GM10266 (cell line): Measurements from ENCODE around the gene SRP19.
A peak's percentile ranks its signal among the peaks of the same experiment; 100 is the strongest.

Experiments
- DNase-seq: peaks from one replicate; pipeline ENCODE4 v3.0.0; 2012; ENCODE audit errors: extremely low spot score
- TF ChIP-seq, protein P1 (sequence below): IDR thresholded peaks from 2 replicates; pipeline ENCODE4 v1.5.1; 2012; ENCODE audit warnings: mild to moderate bottlenecking, low read depth; ENCODE audit not compliant: control insufficient read depth, insufficient read depth; ENCODE audit errors: missing control alignments

SRP19 gene

DNA sequence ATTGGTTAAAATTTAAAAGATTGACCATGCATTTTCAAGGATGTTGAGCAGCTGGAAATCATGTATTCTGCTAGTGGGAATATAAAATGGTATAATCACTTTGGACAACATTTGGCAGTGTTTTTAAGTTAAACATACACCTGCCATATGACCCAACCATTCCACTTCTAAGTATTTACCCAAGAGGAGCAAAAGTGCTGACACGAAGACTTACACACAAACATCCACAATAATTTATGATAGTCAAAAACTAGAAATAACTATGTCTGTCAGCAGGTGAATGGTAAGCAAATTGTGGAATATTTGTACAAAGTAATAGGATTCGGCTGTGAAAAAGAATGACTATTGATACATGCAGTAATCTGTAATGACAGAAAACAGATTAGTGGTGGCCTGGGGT is 30.7 kb upstream of the SRP19 start:
- TF ChIP-seq, protein P1, sequence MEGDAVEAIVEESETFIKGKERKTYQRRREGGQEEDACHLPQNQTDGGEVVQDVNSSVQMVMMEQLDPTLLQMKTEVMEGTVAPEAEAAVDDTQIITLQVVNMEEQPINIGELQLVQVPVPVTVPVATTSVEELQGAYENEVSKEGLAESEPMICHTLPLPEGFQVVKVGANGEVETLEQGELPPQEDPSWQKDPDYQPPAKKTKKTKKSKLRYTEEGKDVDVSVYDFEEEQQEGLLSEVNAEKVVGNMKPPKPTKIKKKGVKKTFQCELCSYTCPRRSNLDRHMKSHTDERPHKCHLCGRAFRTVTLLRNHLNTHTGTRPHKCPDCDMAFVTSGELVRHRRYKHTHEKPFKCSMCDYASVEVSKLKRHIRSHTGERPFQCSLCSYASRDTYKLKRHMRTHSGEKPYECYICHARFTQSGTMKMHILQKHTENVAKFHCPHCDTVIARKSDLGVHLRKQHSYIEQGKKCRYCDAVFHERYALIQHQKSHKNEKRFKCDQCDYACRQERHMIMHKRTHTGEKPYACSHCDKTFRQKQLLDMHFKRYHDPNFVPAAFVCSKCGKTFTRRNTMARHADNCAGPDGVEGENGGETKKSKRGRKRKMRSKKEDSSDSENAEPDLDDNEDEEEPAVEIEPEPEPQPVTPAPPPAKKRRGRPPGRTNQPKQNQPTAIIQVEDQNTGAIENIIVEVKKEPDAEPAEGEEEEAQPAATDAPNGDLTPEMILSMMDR: no peak
- DNase-seq: no peak

DNA sequence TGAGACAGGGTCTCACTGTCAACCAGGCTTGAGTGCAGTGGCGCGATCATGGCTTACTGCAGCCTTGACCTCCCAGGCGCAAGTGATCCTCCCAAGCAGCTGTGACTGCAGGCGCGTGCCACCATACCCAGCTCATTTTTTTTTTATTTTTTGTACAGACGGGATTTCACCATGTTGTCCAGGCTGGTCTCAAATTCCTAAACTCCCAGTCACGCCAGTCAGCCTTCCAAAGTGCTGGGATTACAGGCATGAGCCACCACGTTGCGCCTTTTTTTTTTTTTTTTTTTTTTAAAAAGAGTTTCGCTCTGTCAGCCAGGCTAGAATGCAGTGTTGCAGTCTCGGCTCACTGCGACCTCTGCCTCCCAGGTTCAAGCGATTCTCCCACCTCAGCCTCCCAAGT is 27.1 kb upstream of the SRP19 start:
- no peak for DNase-seq
- TF ChIP-seq, protein P1: no peak

DNA sequence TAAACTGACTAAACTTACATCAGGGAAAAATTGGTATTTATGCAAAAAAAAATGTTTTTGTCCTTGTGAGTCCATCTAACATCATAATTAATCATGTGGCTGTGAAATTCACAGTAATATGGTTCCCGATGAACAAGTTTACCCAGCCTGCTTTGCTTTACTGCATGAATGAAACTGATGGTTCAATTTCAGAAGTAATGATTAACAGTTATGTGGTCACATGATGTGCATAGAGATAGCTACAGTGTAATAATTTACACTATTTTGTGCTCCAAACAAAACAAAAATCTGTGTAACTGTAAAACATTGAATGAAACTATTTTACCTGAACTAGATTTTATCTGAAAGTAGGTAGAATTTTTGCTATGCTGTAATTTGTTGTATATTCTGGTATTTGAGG is 16.6 kb upstream of the SRP19 start:
- no peak for DNase-seq
- TF ChIP-seq, protein P1: no peak

DNA sequence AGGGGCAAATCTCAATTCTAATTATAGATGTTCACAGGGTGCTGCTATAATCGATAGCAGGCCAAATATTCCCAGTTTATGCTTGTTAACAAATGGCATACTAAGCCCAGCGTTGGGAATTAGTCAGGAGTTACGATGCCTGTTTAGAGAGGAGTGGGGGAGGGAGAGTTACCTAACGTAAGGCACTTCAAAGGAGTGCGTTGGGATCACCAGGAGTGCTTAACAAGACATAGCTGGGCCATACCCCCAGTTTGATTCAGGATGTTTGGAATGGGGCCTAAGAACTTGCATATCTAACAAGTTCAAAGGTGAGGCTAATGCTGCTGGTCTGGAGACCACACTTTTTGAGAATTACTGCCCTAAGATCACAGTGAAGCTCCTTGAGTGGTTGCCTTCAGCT is 14.5 kb upstream of the SRP19 start:
- no peak for DNase-seq
- TF ChIP-seq, protein P1: no peak

DNA sequence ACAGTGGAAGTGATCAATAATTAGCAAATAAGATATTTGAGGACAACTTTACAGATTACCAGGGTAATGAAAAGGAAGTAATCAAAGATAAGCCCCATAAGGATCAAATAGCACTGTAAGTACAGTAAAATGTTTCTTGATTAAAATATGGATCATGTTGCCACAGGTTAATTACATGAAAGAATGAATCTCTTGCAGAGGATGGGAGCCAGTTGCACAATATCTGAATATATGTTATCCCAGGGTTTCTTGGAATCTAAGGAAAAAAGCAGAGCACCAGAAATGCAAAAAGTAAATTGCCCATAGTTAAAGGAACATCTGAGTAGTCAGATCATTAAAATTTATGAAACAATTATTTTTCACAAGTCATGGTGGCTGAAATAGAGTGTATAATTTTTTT is 13.8 kb upstream of the SRP19 start:
- DNase-seq: no peak
- TF ChIP-seq, protein P1: no peak

DNA sequence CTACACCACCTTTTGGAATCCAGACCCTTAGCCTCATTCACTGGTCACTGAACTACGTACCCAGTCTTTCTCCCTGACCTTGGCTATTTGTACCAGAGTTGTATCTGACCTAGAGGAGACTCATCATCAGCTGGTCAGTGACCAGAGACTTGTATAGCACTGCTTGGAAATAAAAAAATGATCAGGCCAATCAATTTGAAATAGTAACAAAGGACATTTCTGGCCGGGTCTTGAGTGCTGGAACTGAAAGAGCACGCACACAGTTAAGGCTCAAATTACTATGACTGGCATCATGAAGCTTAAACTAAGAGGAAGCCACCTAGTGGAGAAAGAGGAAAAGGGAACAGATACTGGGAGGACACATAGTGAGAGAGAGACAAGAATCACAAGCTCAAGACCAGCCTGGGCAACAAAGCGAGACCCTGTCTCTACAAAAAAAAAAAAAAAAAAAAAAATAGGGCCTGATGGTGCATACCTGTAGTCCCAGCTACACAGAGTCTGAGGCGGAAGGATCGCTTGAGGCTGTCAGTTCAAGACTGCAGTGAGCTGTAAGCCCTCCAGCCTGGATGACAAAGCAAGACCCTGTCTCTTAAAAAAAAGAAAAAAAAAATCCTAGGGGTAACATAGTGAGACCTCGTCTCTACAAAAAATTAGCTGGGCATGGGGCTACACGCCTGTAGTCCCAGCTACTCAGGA is 12.8 kb upstream of the SRP19 start:
- DNase-seq: peak; percentile 46
- TF ChIP-seq, protein P1: peak; percentile 64

DNA sequence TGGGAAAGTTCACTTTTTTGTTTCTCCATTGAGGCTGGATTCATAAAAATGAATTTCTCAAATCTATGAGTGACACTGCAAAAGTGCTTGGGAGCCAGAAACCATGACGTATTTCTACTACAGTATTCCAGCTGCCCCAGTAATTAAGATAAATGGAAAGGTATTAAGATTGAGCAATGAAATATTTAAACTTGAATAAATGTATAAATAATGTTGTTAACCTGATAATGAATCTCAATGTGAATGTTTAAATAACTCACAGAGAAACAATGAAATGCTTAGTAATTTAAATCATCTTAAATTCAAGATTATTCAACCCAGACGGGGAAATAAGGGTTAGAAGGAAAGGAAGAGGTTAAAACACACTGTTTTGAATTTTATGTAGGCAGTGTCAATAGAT is 11.2 kb upstream of the SRP19 start:
- DNase-seq: no peak
- TF ChIP-seq, protein P1: no peak
